Thyroid gland (tissue), 4 donors: ENCODE measurements around the gene AKR1C2. TPM values are rescaled to one million over a fixed set of nuclear protein-coding genes. Genes with fewer than 3 reads are reported as not detected.
"Not testable (repeated sequence)": the region's sequence is repeated elsewhere in the genome, so short reads cannot be mapped to it uniquely, and the experiment has no call there.

ENCODE experiments used
- DNase-seq, 2 donors: peaks; one replicate each; pipeline ENCODE4 v3.0.0-alpha.2; 2019
- H3K27ac ChIP-seq, 3 donors: fragments of 200-600 bp; sonication (generic); 1 replicate in 2 of 3; 2 replicates in 1 of 3; pipeline ENCODE4 v1.5.1; 2016 to 2019; ENCODE audit warnings: mild to moderate bottlenecking in 1 of 3, moderate library complexity in 1 of 3
- H3K27me3 ChIP-seq: fragments of 200-600 bp; sonication (generic); one replicate; pipeline ENCODE4 v1.5.1; 2019
- H3K36me3 ChIP-seq, 2 donors: fragments of 200-600 bp; sonication (generic); one replicate each; pipeline ENCODE4 v1.5.1; 2016 to 2019
- H3K4me1 ChIP-seq, 2 donors: fragments of 200-600 bp; sonication (generic); one replicate each; pipeline ENCODE4 v1.5.1; 2017 to 2019
- H3K4me3 ChIP-seq, 3 donors: fragments of 200-600 bp; sonication (generic); replicated peaks in 1 of 3; 1 replicate in 2 of 3; 2 replicates in 1 of 3; pipeline ENCODE4 v1.5.1; 2016; ENCODE audit warnings: mild to moderate bottlenecking in 1 of 3
- H3K9me3 ChIP-seq: fragments of 200-600 bp; sonication (generic); one replicate; pipeline ENCODE4 v1.5.1; 2017
- CTCF ChIP-seq, 6 experiments: fragments of 200-600 bp in 3 of 6; fragments of 450-650 bp in 3 of 6; sonication (generic) in 3 of 6; IDR thresholded peaks; one replicate each; pipeline ENCODE4 v1.5.1; 2016 to 2019; ENCODE audit warnings: antibody characterized with exemption in 6 of 6, mild to moderate bottlenecking in 2 of 6, inconsistent platforms in 1 of 6, moderate library complexity in 1 of 6
- POLR2A ChIP-seq, 2 donors: fragments of 450-650 bp; IDR thresholded peaks; one replicate each; pipeline ENCODE4 v1.6.1; 2017; ENCODE audit warnings: antibody characterized with exemption in 2 of 2, mild to moderate bottlenecking in 2 of 2, moderate library complexity in 1 of 2
- WGBS, 2 donors: methylation state at CpG; one replicate each; pipeline ENCODE4 v1.1.5; 2017; 5-methylcytosine and 5-hydroxymethylcytosine counted together
- intact Hi-C: fragments of 100-400 bp; cut with DNase I; formaldehyde crosslinking; loops from one replicate; pipeline ENCODE4 v1.15.1; 2023
- total RNA-seq, 4 donors: library from RNA; depleted of rRNA; stranded (reverse); fragments of >200 nt; gene quantifications; one replicate each; pipeline ENCODE4 v1.2.3, GENCODE V29; 2016

AKR1C2 gene
- 10 to 100 TPM; 48.2 to 59.9 (median 53.9) TPM for total RNA-seq

GRCh38 chr10:5003127-5004029 lies at the start of gene AKR1C2:
TSS of gene AKR1C2 (minus strand) at chr10:5003857. CDS start at chr10:5003835, 22 bp downstream.
- TF ChIP-seq POLR2A (IDR thresholded peaks at IDR 0.05): peak in 1 of 2 donors; percentile 55
- H3K9me3 ChIP-seq, H3K27ac ChIP-seq, H3K27me3 ChIP-seq, DNase-seq, H3K4me1 ChIP-seq, intact Hi-C loops, H3K36me3 ChIP-seq: not testable (repeated sequence)
- H3K4me3 ChIP-seq: peak within 1 kb of the TSS in 1 of 3 donors; percentile 13
- WGBS, 2 donors: 53 to 64% methylated on average over 7 to 10 of the region's 10 CpGs

GRCh38 chr10:5052951-5053500 lies 49.4 kb upstream of the AKR1C2 start:
- H3K9me3 ChIP-seq, H3K4me1 ChIP-seq, DNase-seq, H3K27me3 ChIP-seq, H3K36me3 ChIP-seq, H3K4me3 ChIP-seq, intact Hi-C loops, H3K27ac ChIP-seq: not testable (repeated sequence)
- WGBS, 2 donors: 96% methylated on average over 5 to 9 of the region's 16 CpGs

- Histone ChIP-seq H3K36me3 (no peaks in the 10 kb centered on the region), H3K9me3 (no peaks in the 10 kb centered on the region), H3K27me3 (no peaks in the 10 kb centered on the region), H3K4me3 (no peak overlapping the region), H3K4me1 (peaks cover 4 to 12% of the 10 kb centered on the region in 2 donors), H3K27ac (no peak overlapping the region)
- no peak for DNase-seq
- TF ChIP-seq CTCF (IDR thresholded peaks at IDR 0.05): no peak
- TF ChIP-seq POLR2A (IDR thresholded peaks at IDR 0.05): no peak
- intact Hi-C loops: no loop called here
- WGBS, 2 donors: 91% methylated on average over 1 of the region's 1 CpG
These were observed 44.4 kb upstream of the AKR1C2 start for GRCh38 chr10:5047912-5048628.

GRCh38 chr10:5047055-5047454 lies 43.4 kb upstream of the AKR1C2 start:
- WGBS, 2 donors: 81% methylated on average over 5 of the region's 5 CpGs
- H3K36me3 ChIP-seq, H3K4me3 ChIP-seq, H3K27ac ChIP-seq, H3K9me3 ChIP-seq, intact Hi-C loops, H3K27me3 ChIP-seq: not testable (repeated sequence)
- H3K4me1 ChIP-seq: peaks cover 4 to 13% of the 10 kb centered on the region in 2 donors
- peak; percentile 59 to 72 for DNase-seq

GRCh38 chr10:5046410-5046809 lies 42.8 kb upstream of the AKR1C2 start:
- TF ChIP-seq CTCF (IDR thresholded peaks at IDR 0.05) (no peak), POLR2A (IDR thresholded peaks at IDR 0.05) (no peak)
- Histone ChIP-seq H3K27ac (no peak overlapping the region), H3K36me3 (no peaks in the 10 kb centered on the region), H3K27me3 (no peaks in the 10 kb centered on the region), H3K9me3 (no peaks in the 10 kb centered on the region), H3K4me1 (peaks cover 4 to 13% of the 10 kb centered on the region in 2 donors), H3K4me3 (no peak overlapping the region)
- intact Hi-C loops: no loop called here
- 61 to 74% methylated on average over 6 of the region's 6 CpGs for WGBS, 2 donors
- DNase-seq: no peak

- no peaks in the 10 kb centered on the region for H3K36me3 ChIP-seq
- intact Hi-C loops: no loop called here
- H3K27me3 ChIP-seq: no peaks in the 10 kb centered on the region
- 88 to 93% methylated on average over 9 of the region's 9 CpGs for WGBS, 2 donors
- no peak for DNase-seq
- H3K4me3 ChIP-seq: no peak overlapping the region
- TF ChIP-seq CTCF (IDR thresholded peaks at IDR 0.05) (no peak), POLR2A (IDR thresholded peaks at IDR 0.05) (no peak)
- H3K4me1 ChIP-seq: peaks cover 8 to 23% of the 10 kb centered on the region in 2 donors
- H3K9me3 ChIP-seq: no peaks in the 10 kb centered on the region
- no peak overlapping the region for H3K27ac ChIP-seq
These were observed 41.4 kb upstream of the AKR1C2 start for GRCh38 chr10:5045095-5045494.
